Hepatocyte (in vitro differentiated cells): ENCODE measurements around the gene KCNK17.

Source experiments
- CTCF ChIP-seq: fragments of 200-600 bp; sonication (generic); IDR thresholded peaks from 2 replicates; pipeline ENCODE4 v1.5.1; 2016; ENCODE audit warnings: antibody characterized with exemption, mild to moderate bottlenecking; ENCODE audit not compliant: poor library complexity
- EZH2 ChIP-seq: fragments of 200-600 bp; sonication (generic); IDR thresholded peaks from 2 replicates; pipeline ENCODE4 v1.6.1; 2016; ENCODE audit warnings: antibody characterized with exemption, mild to moderate bottlenecking, borderline replicate concordance

- no peak for TF ChIP-seq EZH2
- no peak for TF ChIP-seq CTCF
Observed at GRCh38 chr6:39341352-39341751, 27.1 kb upstream of the KCNK17 start.
